MM.1S (cell line): ENCODE results near the gene APC2.

Source experiments
- DNase-seq: peaks from one replicate; pipeline ENCODE4 v3.0.0-alpha.2; 2015
- H2AFZ ChIP-seq: fragments of 300-600 bp; sonication (generic); 2 replicates; pipeline ENCODE4 v1.6.0; 2016; ENCODE audit warnings: antibody characterized with exemption, low read length
- H3F3A ChIP-seq: fragments of 300-600 bp; sonication (generic); 2 replicates; pipeline ENCODE4 v1.6.1; 2016; ENCODE audit warnings: mild to moderate bottlenecking, antibody characterized with exemption, low read length, moderate library complexity, mixed read lengths; ENCODE audit not compliant: insufficient read depth
- H3K27ac ChIP-seq: fragments of 300-600 bp; sonication (generic); 2 replicates; pipeline ENCODE4 v1.5.1; 2016; ENCODE audit warnings: mild to moderate bottlenecking, low read length
- H3K27me3 ChIP-seq: fragments of 300-600 bp; sonication (generic); replicated peaks from 2 replicates; pipeline ENCODE4 v1.6.0; 2016; ENCODE audit warnings: low read length; ENCODE audit not compliant: insufficient read depth
- H3K36me3 ChIP-seq: fragments of 300-600 bp; sonication (generic); replicated peaks from 2 replicates; pipeline ENCODE4 v1.6.1; 2016; ENCODE audit warnings: mild to moderate bottlenecking, low read length, mixed read lengths; ENCODE audit not compliant: insufficient read depth
- H3K4me1 ChIP-seq: fragments of 300-600 bp; sonication (generic); 2 replicates; pipeline ENCODE4 v1.6.1; 2016; ENCODE audit warnings: low read length, mixed read lengths
- H3K4me2 ChIP-seq: fragments of 300-600 bp; sonication (generic); 2 replicates; pipeline ENCODE4 v1.6.0; 2016; ENCODE audit warnings: low read depth, low read length
- H3K4me3 ChIP-seq: fragments of 300-600 bp; sonication (generic); 2 replicates; pipeline ENCODE4 v1.5.1; 2016; ENCODE audit warnings: low read length, mixed read lengths
- H3K79me2 ChIP-seq: fragments of 300-600 bp; sonication (generic); 2 replicates; pipeline ENCODE4 v1.6.1; 2016; ENCODE audit warnings: mixed run types, low read length, mixed read lengths
- H3K9ac ChIP-seq: fragments of 300-600 bp; sonication (generic); 2 replicates; pipeline ENCODE4 v1.6.1; 2016; ENCODE audit warnings: low read length, mixed read lengths
- H3K9me2 ChIP-seq: fragments of 300-600 bp; sonication (generic); replicated peaks from 2 replicates; pipeline ENCODE4 v1.6.1; 2016; ENCODE audit warnings: mild to moderate bottlenecking, low read length, mixed read lengths; ENCODE audit not compliant: insufficient read depth
- H3K9me3 ChIP-seq: fragments of 300-600 bp; sonication (generic); replicated peaks from 2 replicates; pipeline ENCODE4 v1.6.1; 2016; ENCODE audit warnings: mild to moderate bottlenecking, low read length, mixed read lengths; ENCODE audit not compliant: insufficient read depth
- H4K20me1 ChIP-seq: fragments of 300-600 bp; sonication (generic); 2 replicates; pipeline ENCODE4 v1.6.1; 2016; ENCODE audit warnings: mild to moderate bottlenecking, low read length, moderate library complexity, mixed read lengths; ENCODE audit not compliant: insufficient read depth
- CTCF ChIP-seq: fragments of 300-600 bp; sonication (generic); IDR thresholded peaks from 2 replicates; pipeline ENCODE4 v1.5.1; 2016; ENCODE audit warnings: antibody characterized with exemption, low read length, mixed read lengths
- EZH2 ChIP-seq: fragments of 300-600 bp; sonication (generic); optimal IDR thresholded peaks from 2 replicates; pipeline ENCODE3; 2017; ENCODE audit warnings: low read depth, mild to moderate bottlenecking, antibody characterized with exemption, low read length, mixed read lengths
- EZH2phosphoT487 ChIP-seq: fragments of 300-600 bp; sonication (generic); IDR thresholded peaks from 2 replicates; pipeline ENCODE4 v1.6.1; 2018; ENCODE audit warnings: antibody characterized with exemption, low read length

APC2 gene

GRCh38 chr19:1473085-1473851 is 23.3 kb downstream of the APC2 start:
- peaks cover 14% of the 10 kb centered on the region; the same call in 1 of the 2 replicates for H3K4me1 ChIP-seq
- H3K4me3 ChIP-seq, result no peak overlapping the region
- peaks cover 33% of the 10 kb centered on the region for H3K79me2 ChIP-seq
- no peak overlapping the region for H2AFZ ChIP-seq
- H4K20me1 ChIP-seq, result peaks cover 14% of the 10 kb centered on the region
- no peak overlapping the region for H3K9ac ChIP-seq
- H3K27me3 ChIP-seq, result peaks cover 33% of the 10 kb centered on the region
- no peaks in the 10 kb centered on the region for H3K36me3 ChIP-seq
- TF ChIP-seq EZH2, result no peak
- TF ChIP-seq EZH2phosphoT487, result no peak
- TF ChIP-seq CTCF, result no peak
- no peak overlapping the region for H3K27ac ChIP-seq
- H3K9me2 ChIP-seq, result no peaks in the 10 kb centered on the region
- H3K9me3 ChIP-seq, result no peaks in the 10 kb centered on the region
- peaks cover 9% of the 10 kb centered on the region; the same call in 1 of the 2 replicates for H3F3A ChIP-seq
- DNase-seq, result no peak
- no peak overlapping the region for H3K4me2 ChIP-seq

GRCh38 chr19:1474011-1474764 is 24.3 kb downstream of the APC2 start:
- H3K9ac ChIP-seq, result no peak overlapping the region
- peaks cover 9% of the 10 kb centered on the region; the same call in 1 of the 2 replicates for H3F3A ChIP-seq

GRCh38 chr19:1474765-1475351 is 24.9 kb downstream of the APC2 start:
- H3K9me3 ChIP-seq, result no peaks in the 10 kb centered on the region
- no peaks in the 10 kb centered on the region for H3K36me3 ChIP-seq
- peaks cover 40% of the 10 kb centered on the region for H3K79me2 ChIP-seq
- peaks cover 14% of the 10 kb centered on the region; the same call in 1 of the 2 replicates for H3K4me1 ChIP-seq
- no peaks in the 10 kb centered on the region for H3K9me2 ChIP-seq
- H3K27ac ChIP-seq, result no peak overlapping the region
- H3K9ac ChIP-seq, result no peak overlapping the region
- DNase-seq, result no peak
- TF ChIP-seq EZH2, result no peak
- no peak for TF ChIP-seq EZH2phosphoT487
- no peak for TF ChIP-seq CTCF
- peaks cover 9% of the 10 kb centered on the region; the same call in 1 of the 2 replicates for H3F3A ChIP-seq
- no peak overlapping the region for H3K4me2 ChIP-seq
- H3K27me3 ChIP-seq, result peaks cover 24% of the 10 kb centered on the region
- H4K20me1 ChIP-seq, result peaks cover 14% of the 10 kb centered on the region
- H3K4me3 ChIP-seq, result no peak overlapping the region
- no peak overlapping the region for H2AFZ ChIP-seq

More at GRCh38 chr19:1474011-1474764, 24.3 kb downstream of the APC2 start:
- no peak overlapping the region for H2AFZ ChIP-seq
- H3K4me2 ChIP-seq, result no peak overlapping the region
- no peak for DNase-seq
- H3K27me3 ChIP-seq, result peaks cover 27% of the 10 kb centered on the region
- no peaks in the 10 kb centered on the region for H3K36me3 ChIP-seq
- H3K27ac ChIP-seq, result no peak overlapping the region
- H3K9me2 ChIP-seq, result no peaks in the 10 kb centered on the region
- peaks cover 40% of the 10 kb centered on the region for H3K79me2 ChIP-seq
- peaks cover 14% of the 10 kb centered on the region; the same call in 1 of the 2 replicates for H3K4me1 ChIP-seq
- H3K4me3 ChIP-seq, result no peak overlapping the region
- TF ChIP-seq EZH2, result no peak
- no peak for TF ChIP-seq CTCF
- TF ChIP-seq EZH2phosphoT487, result no peak
- H4K20me1 ChIP-seq, result peaks cover 14% of the 10 kb centered on the region
- no peaks in the 10 kb centered on the region for H3K9me3 ChIP-seq
